PC-9 (cell line): ENCODE measurements around the gene WDR17. TPM values are rescaled to one million over a fixed set of nuclear protein-coding genes. Genes with fewer than 3 reads are reported as not detected.
A peak's percentile ranks its signal among the peaks of the same experiment; 100 is the strongest.

Experiments used
- BruUV-seq: library from RNA; stranded (reverse); fragments of 400-500 nt; replicated peaks from 2 replicates; lab custom pipeline; 2021; lab: Mats Ljungman, UMichigan
- CTCF ChIA-PET: fragments of 300-600 bp; sonication (Branson Sonifier 250); formaldehyde crosslinking; loops from one replicate; lab custom pipeline; 2022; ENCODE audit warnings: antibody characterized with exemption; lab: Charles Lee
- POLR2A ChIA-PET: fragments of 300-600 bp; sonication (Branson Sonifier 250); formaldehyde crosslinking; loops from one replicate; lab custom pipeline; 2022; ENCODE audit warnings: antibody characterized with exemption; ENCODE audit not compliant: unreplicated experiment; lab: Charles Lee
- DNase-seq, 2 experiments: peaks; one replicate each; pipeline versions ENCODE4 v3.0.0 to v3.0.0-alpha.2; 2015 to 2022; ENCODE audit warnings: mixed read lengths in 1 of 2
- H2AFZ ChIP-seq: fragments of 200-600 bp; sonication (generic); 2 replicates; pipeline ENCODE4 v1.8.1; 2017; ENCODE audit warnings: antibody characterized with exemption
- H3F3A ChIP-seq: fragments of 200-600 bp; sonication (generic); 2 replicates; pipeline ENCODE4 v1.8.1; 2017; ENCODE audit warnings: antibody characterized with exemption, mild to moderate bottlenecking, low read depth; ENCODE audit not compliant: insufficient read depth
- H3K27ac ChIP-seq: fragments of 200-600 bp; sonication (generic); 2 replicates; pipeline ENCODE4 v1.6.1; 2016; ENCODE audit warnings: mixed run types
- H3K27me3 ChIP-seq: fragments of 200-600 bp; sonication (generic); 2 replicates; pipeline ENCODE4 v1.6.1; 2016; ENCODE audit warnings: low read depth, mixed run types; ENCODE audit not compliant: insufficient read depth
- H3K36me3 ChIP-seq: fragments of 200-600 bp; sonication (generic); 2 replicates; pipeline ENCODE4 v1.6.1; 2016; ENCODE audit warnings: low read depth, mixed run types
- H3K4me1 ChIP-seq: fragments of 200-600 bp; sonication (generic); replicated peaks from 2 replicates; pipeline ENCODE4 v1.6.1; 2016; ENCODE audit warnings: mixed run types; ENCODE audit not compliant: insufficient read depth
- H3K4me2 ChIP-seq: fragments of 200-600 bp; sonication (generic); 2 replicates; pipeline ENCODE4 v1.6.1; 2017; ENCODE audit warnings: mixed run types
- H3K4me3 ChIP-seq: fragments of 200-600 bp; sonication (generic); 2 replicates; pipeline ENCODE4 v1.6.1; 2016; ENCODE audit warnings: mixed run types
- H3K79me2 ChIP-seq: fragments of 200-600 bp; sonication (generic); 2 replicates; pipeline ENCODE4 v1.6.1; 2017; ENCODE audit warnings: low read depth, mixed run types
- H3K9me2 ChIP-seq: fragments of 200-600 bp; sonication (generic); 2 replicates; pipeline ENCODE4 v1.8.1; 2017; ENCODE audit warnings: mild to moderate bottlenecking; ENCODE audit not compliant: insufficient read depth
- H3K9me3 ChIP-seq: fragments of 200-600 bp; sonication (generic); 2 replicates; pipeline ENCODE4 v1.8.1; 2016; ENCODE audit warnings: low read depth; ENCODE audit not compliant: insufficient read depth
- H4K20me1 ChIP-seq: fragments of 200-600 bp; sonication (generic); 2 replicates; pipeline ENCODE4 v1.8.1; 2017; ENCODE audit not compliant: insufficient read depth
- EZH2 ChIP-seq: fragments of 200-600 bp; sonication (generic); IDR thresholded peaks from 2 replicates; pipeline ENCODE4 v1.8.0; 2017; ENCODE audit warnings: antibody characterized with exemption, low read depth
- intact Hi-C: fragments of 100-400 bp; cut with micrococcal nuclease; formaldehyde crosslinking; loops from one replicate; pipeline ENCODE4 v1.10.0; 2022; ENCODE audit not compliant: unreplicated experiment
- total RNA-seq: library from RNA; stranded (reverse); gene quantifications from 2 replicates; pipeline ENCODE4 v1.2.3, GENCODE V29; 2021
- TF ChIP-seq, protein P1 (sequence below): fragments of 200-600 bp; sonication (generic); conservative IDR thresholded peaks from 2 replicates; pipeline ENCODE4 v1.6.1; 2017; ENCODE audit warnings: mixed run types, antibody characterized with exemption, mild to moderate bottlenecking, moderate library complexity

WDR17 gene
- total RNA-seq, 1 experiment from 2014 or later = 2.2 TPM

DNA sequence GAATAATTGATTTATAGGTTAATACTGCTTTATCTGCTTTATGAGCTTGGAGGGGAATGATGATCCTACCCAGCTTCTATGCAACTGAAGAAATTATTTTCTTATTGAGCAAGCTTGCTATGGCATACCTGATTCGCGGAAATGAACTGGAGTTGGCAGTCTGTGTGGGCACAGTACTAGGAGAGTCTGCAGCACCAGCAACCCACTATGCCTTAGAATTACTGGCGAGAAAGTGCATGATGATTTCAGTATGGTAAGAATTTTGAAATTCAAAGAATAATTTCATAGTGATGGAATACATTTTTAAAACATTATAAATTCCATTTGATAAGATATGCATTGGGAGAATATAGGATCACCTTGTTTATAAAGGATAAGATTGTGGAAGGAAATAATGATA lies 97.4 kb downstream of the WDR17 start:
- ChIA-PET POLR2A (no interaction called here), CTCF (no interaction called here)
- Histone ChIP-seq H3K36me3 (no peaks in the 10 kb centered on the region), H4K20me1 (no peaks in the 10 kb centered on the region), H3K4me1 (no peaks in the 10 kb centered on the region), H3K79me2 (no peaks in the 10 kb centered on the region), H3K4me3 (no peak overlapping the region), H3K9me2 (no peaks in the 10 kb centered on the region), H3K27ac (no peak overlapping the region), H2AFZ (no peak overlapping the region), H3K9me3 (no peaks in the 10 kb centered on the region), H3F3A (no peaks in the 10 kb centered on the region), H3K27me3 (no peaks in the 10 kb centered on the region), H3K4me2 (no peak overlapping the region)
- DNase-seq = no peak
- intact Hi-C loops = no loop called here
- no TSS peak for BruUV-seq
- no peak for TF ChIP-seq EZH2
- TF ChIP-seq, protein P1, sequence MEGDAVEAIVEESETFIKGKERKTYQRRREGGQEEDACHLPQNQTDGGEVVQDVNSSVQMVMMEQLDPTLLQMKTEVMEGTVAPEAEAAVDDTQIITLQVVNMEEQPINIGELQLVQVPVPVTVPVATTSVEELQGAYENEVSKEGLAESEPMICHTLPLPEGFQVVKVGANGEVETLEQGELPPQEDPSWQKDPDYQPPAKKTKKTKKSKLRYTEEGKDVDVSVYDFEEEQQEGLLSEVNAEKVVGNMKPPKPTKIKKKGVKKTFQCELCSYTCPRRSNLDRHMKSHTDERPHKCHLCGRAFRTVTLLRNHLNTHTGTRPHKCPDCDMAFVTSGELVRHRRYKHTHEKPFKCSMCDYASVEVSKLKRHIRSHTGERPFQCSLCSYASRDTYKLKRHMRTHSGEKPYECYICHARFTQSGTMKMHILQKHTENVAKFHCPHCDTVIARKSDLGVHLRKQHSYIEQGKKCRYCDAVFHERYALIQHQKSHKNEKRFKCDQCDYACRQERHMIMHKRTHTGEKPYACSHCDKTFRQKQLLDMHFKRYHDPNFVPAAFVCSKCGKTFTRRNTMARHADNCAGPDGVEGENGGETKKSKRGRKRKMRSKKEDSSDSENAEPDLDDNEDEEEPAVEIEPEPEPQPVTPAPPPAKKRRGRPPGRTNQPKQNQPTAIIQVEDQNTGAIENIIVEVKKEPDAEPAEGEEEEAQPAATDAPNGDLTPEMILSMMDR = no peak

DNA sequence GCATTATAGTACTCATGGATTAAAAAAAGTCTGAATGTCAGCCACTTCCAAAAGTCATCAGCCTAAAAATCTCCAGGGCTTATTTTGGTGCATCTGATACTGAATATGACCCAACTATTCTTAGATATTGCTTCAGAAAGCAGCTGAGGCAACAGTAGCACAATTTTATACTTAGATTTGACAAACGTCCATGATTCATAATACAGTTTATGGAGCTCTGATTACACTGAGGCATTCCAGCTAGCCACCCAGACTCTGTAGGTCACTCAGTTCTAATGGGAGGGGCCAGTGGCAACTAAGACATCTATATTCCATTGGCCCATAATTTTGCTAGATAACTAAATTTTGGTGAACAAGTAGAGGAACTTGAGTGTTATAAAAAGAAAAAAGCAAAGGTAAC lies 119.4 kb downstream of the WDR17 start:
- Histone ChIP-seq H3K9me2 (no peaks in the 10 kb centered on the region), H3K79me2 (no peaks in the 10 kb centered on the region), H3K4me1 (no peaks in the 10 kb centered on the region), H3K4me3 (no peak overlapping the region), H2AFZ (no peak overlapping the region), H4K20me1 (no peaks in the 10 kb centered on the region), H3K4me2 (no peak overlapping the region), H3F3A (no peaks in the 10 kb centered on the region), H3K36me3 (no peaks in the 10 kb centered on the region), H3K27me3 (no peaks in the 10 kb centered on the region), H3K9me3 (no peaks in the 10 kb centered on the region), H3K27ac (peak overlapping the region; percentile 65)
- DNase-seq = peak in 1 of 2 experiments; percentile 50
- ChIA-PET POLR2A (no interaction called here), CTCF (no interaction called here)
- intact Hi-C loops = no loop called here
- TF ChIP-seq, protein P1 = no peak
- no peak for TF ChIP-seq EZH2
- BruUV-seq = no TSS peak

DNA sequence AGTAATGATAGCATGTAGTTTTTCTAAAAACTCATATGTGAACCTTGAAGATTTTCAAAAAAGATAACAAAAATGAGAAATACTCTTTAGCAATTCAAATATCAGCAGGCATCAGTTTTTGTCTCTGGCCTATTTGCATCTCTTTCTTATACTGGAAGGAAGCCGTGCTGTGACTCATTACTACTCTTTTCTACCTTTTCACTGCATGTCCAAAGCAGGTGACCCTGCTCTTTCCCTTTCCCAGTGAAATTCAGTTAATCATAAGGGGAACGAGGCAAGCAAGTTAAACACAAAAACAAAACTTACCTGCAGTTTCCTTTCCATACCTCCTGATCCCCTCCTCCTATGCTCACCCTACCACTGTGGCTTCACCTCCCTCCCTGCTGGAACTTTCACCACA lies 120.4 kb downstream of the WDR17 start:
- no peak overlapping the region for H2AFZ ChIP-seq
- no peaks in the 10 kb centered on the region for H3K79me2 ChIP-seq
- no peak for TF ChIP-seq EZH2
- TF ChIP-seq, protein P1 = no peak
- H4K20me1 ChIP-seq = no peaks in the 10 kb centered on the region
- intact Hi-C loops = no loop called here
- no peaks in the 10 kb centered on the region for H3K4me1 ChIP-seq
- no peak overlapping the region for H3K27ac ChIP-seq
- H3K9me2 ChIP-seq = no peaks in the 10 kb centered on the region
- no peaks in the 10 kb centered on the region for H3K9me3 ChIP-seq
- no peak overlapping the region for H3K4me2 ChIP-seq
- no peak overlapping the region for H3K4me3 ChIP-seq
- BruUV-seq = no TSS peak
- CTCF ChIA-PET = no interaction called here
- no peaks in the 10 kb centered on the region for H3K27me3 ChIP-seq
- no peaks in the 10 kb centered on the region for H3K36me3 ChIP-seq
- DNase-seq = no peak
- no peaks in the 10 kb centered on the region for H3F3A ChIP-seq
- POLR2A ChIA-PET = no interaction called here
